Small intestine (tissue), 7 donors: ENCODE data around the gene GALNT18. TPM values are rescaled to one million over a fixed set of nuclear protein-coding genes. Genes with fewer than 3 reads are reported as not detected.
A peak's percentile ranks its signal among the peaks of the same experiment; 100 is the strongest.

Experiments used
- DNase-seq, 2 donors: peaks; one replicate each; pipeline versions ENCODE4 v3.0.0 to v3.0.0-alpha.2; 2013
- FAIRE-seq: peaks from 2 replicates; lab custom pipeline; 2012; peaks lifted over from hg19 to GRCh38; lab: Jason Lieb, UNC
- H3K27ac ChIP-seq, 3 donors: one replicate each; pipeline ENCODE4 v1.5.1; 2013; ENCODE audit warnings: low read length in 2 of 3, mild to moderate bottlenecking in 2 of 3, control low read depth in 1 of 3, inconsistent platforms in 1 of 3, low read depth in 1 of 3, moderate library complexity in 1 of 3
- H3K27me3 ChIP-seq, 3 donors: one replicate each; pipeline ENCODE4 v1.6.1; 2013; ENCODE audit warnings: low read length in 3 of 3, inconsistent platforms in 1 of 3; ENCODE audit not compliant: control insufficient read depth in 3 of 3, insufficient read depth in 3 of 3
- H3K36me3 ChIP-seq, 3 donors: one replicate each; pipeline ENCODE4 v1.6.1; 2013; ENCODE audit warnings: low read length in 3 of 3, inconsistent platforms in 1 of 3, low read depth in 1 of 3, mild to moderate bottlenecking in 1 of 3, moderate library complexity in 1 of 3; ENCODE audit not compliant: control insufficient read depth in 3 of 3, insufficient read depth in 2 of 3
- H3K4me1 ChIP-seq, 3 donors: one replicate each; pipeline ENCODE4 v1.6.1; 2013; ENCODE audit warnings: low read length in 2 of 3, inconsistent platforms in 1 of 3, low read depth in 1 of 3, mild to moderate bottlenecking in 1 of 3, moderate library complexity in 1 of 3; ENCODE audit not compliant: control insufficient read depth in 3 of 3, insufficient read depth in 2 of 3
- H3K4me3 ChIP-seq, 3 donors: one replicate each; pipeline ENCODE4 v1.5.1; 2013; ENCODE audit warnings: low read length in 3 of 3, control low read depth in 1 of 3, inconsistent platforms in 1 of 3, low read depth in 1 of 3, mild to moderate bottlenecking in 1 of 3, moderate library complexity in 1 of 3
- H3K9me3 ChIP-seq, 2 donors: one replicate each; pipeline ENCODE4 v1.6.1; 2013; ENCODE audit warnings: low read depth in 1 of 2, low read length in 1 of 2; ENCODE audit not compliant: control insufficient read depth in 2 of 2, insufficient read depth in 1 of 2
- WGBS, 3 donors: extraction: QIAGEN DNeasy Blood & Tissue Kit; methylation state at CpG; one replicate each; pipeline ENCODE4 v1.1.7; 2013; 5-methylcytosine and 5-hydroxymethylcytosine counted together
- polyA plus RNA-seq, 4 donors: library from polyadenylated mRNA; stranded (reverse) in 3 of 4; unstranded in 1 of 4; fragments of 200-250 nt in 3 of 4; fragments of 120-200 nt in 1 of 4; gene quantifications; one replicate each; pipeline versions ENCODE4 v1.2.1 to v1.2.3, GENCODE V29; 2013
- donor health status: healthy with polysubstance abuse.
- donor health status: control.
- donor health status: control.
- donor health status: Bipolar disorder and iron deficiency.
- donor health status: healthy.

GALNT18 gene
- polyA plus RNA-seq, 4 donors = 0.45 to 18.9 (median 1.5) TPM

DNA sequence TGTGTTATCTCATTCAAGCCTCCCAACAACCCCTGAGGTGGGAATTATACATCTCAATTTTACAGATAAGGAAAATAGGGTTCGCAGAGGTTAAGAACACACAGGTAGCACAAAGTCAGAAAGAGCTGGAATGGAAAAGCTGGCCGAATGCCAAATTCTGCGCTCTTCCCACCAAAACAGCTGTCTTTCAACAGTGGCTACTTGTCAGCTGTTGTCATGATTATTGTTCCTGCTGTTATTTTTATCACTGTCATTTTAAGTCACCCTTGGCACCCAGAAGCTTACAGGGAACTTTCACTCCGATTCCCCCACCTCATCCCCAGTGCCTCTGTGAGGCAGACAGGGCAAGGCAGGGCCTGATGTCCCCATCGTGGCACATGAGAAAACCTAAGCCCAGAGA lies 194.3 kb downstream of the GALNT18 start:
- no peaks in the 10 kb centered on the region for H3K4me1 ChIP-seq
- 33 to 57% (median 45%) methylated on average over 5 of the region's 5 CpGs for WGBS, 3 donors
- H3K9me3 ChIP-seq = no peaks in the 10 kb centered on the region
- no peaks in the 10 kb centered on the region for H3K27me3 ChIP-seq
- FAIRE-seq = no peak
- peak overlapping the region in 1 of 3 donors; percentile 36 for H3K27ac ChIP-seq
- H3K4me3 ChIP-seq = no peak overlapping the region
- no peak for DNase-seq
- H3K36me3 ChIP-seq = no peaks in the 10 kb centered on the region

DNA sequence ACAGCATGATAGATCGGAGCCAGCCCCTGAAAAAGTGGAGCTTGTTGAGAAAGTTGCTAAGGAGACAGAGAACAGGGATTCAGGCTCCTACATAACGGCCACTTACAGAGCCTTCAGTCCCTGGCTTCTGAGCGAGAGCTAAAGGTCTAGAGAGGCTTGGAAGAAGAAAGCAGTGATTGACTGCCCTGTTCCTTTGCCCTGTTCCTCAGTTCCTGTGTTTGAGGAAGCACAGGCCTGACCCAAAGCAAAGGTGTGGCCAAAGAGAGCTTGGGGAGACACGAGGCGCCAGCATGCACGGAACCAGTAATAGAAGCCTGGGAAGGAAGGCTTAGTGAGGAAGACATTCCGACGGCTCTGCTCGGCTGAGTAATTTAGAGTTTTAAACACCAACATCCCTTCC lies 194.7 kb downstream of the GALNT18 start:
- Histone ChIP-seq H3K27ac (peak overlapping the region in 1 of 3 donors; percentile 36), H3K27me3 (no peaks in the 10 kb centered on the region), H3K4me1 (no peaks in the 10 kb centered on the region), H3K4me3 (no peak overlapping the region), H3K36me3 (no peaks in the 10 kb centered on the region), H3K9me3 (no peaks in the 10 kb centered on the region)
- FAIRE-seq = no peak
- WGBS, 3 donors = 45 to 65% (median 55%) methylated on average over 9 of the region's 9 CpGs
- no peak for DNase-seq

DNA sequence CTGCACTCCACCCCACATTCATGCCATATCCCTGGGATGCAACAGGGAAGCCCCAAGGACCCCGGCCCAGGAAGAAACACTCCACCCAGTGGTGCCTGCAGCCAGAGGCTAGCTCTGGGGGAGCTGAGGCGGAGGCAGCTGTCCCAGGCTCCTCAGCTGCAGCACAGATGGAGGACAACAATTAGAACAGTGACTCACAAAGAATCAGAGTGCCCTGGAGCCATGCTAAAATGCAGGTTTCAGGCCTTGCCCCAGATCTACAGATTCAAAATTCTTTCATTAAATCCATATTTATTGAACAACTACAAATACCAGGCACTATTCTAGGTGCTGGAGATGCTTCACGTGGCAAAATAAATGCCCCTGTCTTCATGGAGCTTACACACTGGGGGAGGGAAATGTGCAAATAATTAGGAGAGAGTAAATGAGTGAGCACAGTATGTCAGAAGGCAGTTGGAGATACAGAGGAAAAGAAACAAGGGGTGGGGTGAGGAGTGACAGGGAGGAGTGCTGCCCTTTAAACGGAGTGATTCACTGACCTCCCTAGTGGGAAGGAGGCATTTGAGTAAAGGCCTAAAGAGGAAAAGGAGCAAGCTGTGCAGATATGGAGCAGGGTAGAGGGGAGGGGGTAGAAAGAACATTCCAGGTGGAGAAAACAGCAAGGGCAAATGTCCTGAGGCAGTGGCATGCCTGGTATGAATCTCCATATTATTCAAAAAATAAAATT lies 195.4 kb downstream of the GALNT18 start:
- H3K36me3 ChIP-seq = no peaks in the 10 kb centered on the region
- H3K4me3 ChIP-seq = no peak overlapping the region
- H3K9me3 ChIP-seq = no peaks in the 10 kb centered on the region
- no peak overlapping the region for H3K27ac ChIP-seq
- DNase-seq = peak in 1 of 2 donors; percentile 25
- 69 to 82% (median 72%) methylated on average over 4 of the region's 4 CpGs for WGBS, 3 donors
- FAIRE-seq = no peak
- no peaks in the 10 kb centered on the region for H3K4me1 ChIP-seq
- peaks cover 0 to 2% (median 0%) of the 10 kb centered on the region in 3 donors for H3K27me3 ChIP-seq

DNA sequence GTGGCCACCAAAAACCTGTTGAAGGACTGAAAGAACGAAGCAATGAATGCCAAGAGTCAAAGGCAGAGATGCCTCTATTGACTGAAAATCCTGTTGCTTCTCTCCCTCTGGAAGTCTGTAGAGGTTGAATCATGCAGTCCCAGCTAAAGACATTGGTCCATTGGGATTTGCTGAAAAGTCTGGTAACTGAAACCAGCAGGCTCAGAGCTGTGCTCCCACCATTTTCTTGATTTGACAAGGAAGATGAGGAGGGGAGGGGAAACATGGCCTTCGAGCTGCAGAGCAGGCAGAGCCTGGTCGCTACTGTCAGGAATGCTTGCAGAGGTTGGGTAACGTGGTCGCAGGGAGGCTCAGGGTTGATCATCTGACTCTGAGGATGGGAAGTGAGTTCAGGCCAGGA lies 196.0 kb downstream of the GALNT18 start:
- DNase-seq = no peak
- FAIRE-seq = no peak
- no peak overlapping the region for H3K4me3 ChIP-seq
- no peak overlapping the region for H3K27ac ChIP-seq
- no peaks in the 10 kb centered on the region for H3K36me3 ChIP-seq
- no peaks in the 10 kb centered on the region for H3K9me3 ChIP-seq
- peaks cover 0 to 5% (median 0%) of the 10 kb centered on the region in 3 donors for H3K27me3 ChIP-seq
- 78 to 89% (median 79%) methylated on average over 5 of the region's 5 CpGs for WGBS, 3 donors
- no peaks in the 10 kb centered on the region for H3K4me1 ChIP-seq

DNA sequence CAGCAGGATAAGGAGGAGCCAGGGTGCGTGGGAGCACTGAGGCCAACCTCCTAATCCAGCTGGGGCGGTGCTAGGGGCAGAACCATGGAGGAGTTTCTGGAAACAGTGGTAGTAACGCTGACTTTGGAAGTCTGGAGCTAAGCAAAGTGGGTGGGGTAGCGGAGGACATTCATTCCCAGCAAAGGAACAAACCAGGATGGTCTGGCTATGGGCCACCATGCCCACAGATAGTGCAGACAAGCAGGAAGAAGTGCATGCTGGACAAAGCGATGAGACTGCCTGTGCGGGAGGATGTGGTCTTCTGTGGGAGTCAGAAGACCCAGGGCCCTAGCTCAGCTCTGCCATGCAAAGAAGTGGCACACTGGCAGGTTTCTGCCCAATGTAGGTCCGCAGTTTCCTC lies 197.1 kb downstream of the GALNT18 start:
- Histone ChIP-seq H3K4me1 (no peaks in the 10 kb centered on the region), H3K27me3 (peaks cover 0 to 5% (median 0%) of the 10 kb centered on the region in 3 donors), H3K9me3 (no peaks in the 10 kb centered on the region), H3K27ac (no peak overlapping the region), H3K36me3 (no peaks in the 10 kb centered on the region), H3K4me3 (no peak overlapping the region)
- WGBS, 3 donors = 85 to 94% (median 92%) methylated on average over 7 of the region's 7 CpGs
- no peak for FAIRE-seq
- DNase-seq = no peak

DNA sequence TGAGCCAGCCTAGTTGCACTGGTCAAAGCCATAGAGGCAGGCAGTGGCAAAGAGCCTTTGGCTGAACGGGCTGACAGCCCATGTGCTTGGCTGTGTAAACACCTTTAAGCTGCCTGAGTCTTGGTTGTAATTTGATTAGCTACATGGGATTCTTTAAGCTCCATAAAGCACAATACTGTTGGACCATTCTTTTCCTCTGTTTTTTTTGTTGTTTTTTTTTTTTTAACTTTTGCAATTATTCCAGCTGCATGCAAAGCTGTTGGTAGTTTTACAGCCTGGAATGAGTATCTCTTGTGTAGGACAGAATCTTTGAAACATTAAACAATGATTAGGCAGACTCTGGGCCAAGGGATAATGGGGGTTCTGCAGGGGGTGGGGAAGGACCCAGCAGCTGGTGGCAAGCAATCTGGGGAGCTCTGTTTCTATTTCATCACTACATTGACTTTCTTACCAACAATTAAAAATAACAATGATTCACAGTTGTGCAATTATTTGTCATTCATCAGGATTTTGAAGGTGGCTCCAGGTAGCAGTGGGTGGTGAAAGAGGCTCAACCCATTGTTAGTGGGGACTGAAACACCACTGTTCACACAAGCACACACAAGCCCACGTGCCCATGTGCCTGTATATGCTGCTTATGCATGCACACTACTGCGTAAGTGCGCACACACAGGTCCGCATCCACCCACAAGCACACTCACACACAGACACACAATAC lies 199.2 kb downstream of the GALNT18 start:
- H3K4me3 ChIP-seq = no peak overlapping the region
- no peaks in the 10 kb centered on the region for H3K4me1 ChIP-seq
- no peak for DNase-seq
- H3K36me3 ChIP-seq = no peaks in the 10 kb centered on the region
- WGBS, 3 donors = 78 to 82% (median 81%) methylated on average over 5 of the region's 5 CpGs
- FAIRE-seq = no peak
- H3K27ac ChIP-seq = no peak overlapping the region
- H3K9me3 ChIP-seq = no peaks in the 10 kb centered on the region
- H3K27me3 ChIP-seq = peaks cover 0 to 5% (median 0%) of the 10 kb centered on the region in 3 donors

DNA sequence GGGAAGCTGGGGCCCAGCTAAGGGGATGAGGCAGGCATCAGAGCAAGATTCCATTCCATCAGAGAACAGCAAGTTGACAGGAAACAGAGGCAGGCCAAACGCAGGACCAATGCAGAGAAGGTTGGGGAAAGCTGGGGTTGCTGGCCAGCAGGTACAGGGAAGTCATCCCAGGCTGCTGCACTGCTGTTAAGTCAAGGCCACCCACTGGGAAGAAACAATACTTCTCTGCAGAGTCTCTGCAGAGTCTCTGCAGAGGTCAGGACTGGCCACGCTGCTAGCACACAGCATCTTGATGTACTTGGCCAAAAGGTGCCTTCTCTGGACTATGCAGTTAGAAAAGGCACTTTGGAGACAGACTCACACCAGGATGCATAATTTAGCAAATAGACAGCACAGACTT lies 200.3 kb downstream of the GALNT18 start:
- H3K4me3 ChIP-seq = no peak overlapping the region
- H3K27ac ChIP-seq = no peak overlapping the region
- peaks cover 0 to 5% (median 0%) of the 10 kb centered on the region in 3 donors for H3K27me3 ChIP-seq
- no peaks in the 10 kb centered on the region for H3K36me3 ChIP-seq
- FAIRE-seq (no peak), DNase-seq (no peak)
- WGBS, 3 donors = 46 to 59% (median 57%) methylated on average over 2 of the region's 2 CpGs
- H3K9me3 ChIP-seq = no peaks in the 10 kb centered on the region
- no peaks in the 10 kb centered on the region for H3K4me1 ChIP-seq

DNA sequence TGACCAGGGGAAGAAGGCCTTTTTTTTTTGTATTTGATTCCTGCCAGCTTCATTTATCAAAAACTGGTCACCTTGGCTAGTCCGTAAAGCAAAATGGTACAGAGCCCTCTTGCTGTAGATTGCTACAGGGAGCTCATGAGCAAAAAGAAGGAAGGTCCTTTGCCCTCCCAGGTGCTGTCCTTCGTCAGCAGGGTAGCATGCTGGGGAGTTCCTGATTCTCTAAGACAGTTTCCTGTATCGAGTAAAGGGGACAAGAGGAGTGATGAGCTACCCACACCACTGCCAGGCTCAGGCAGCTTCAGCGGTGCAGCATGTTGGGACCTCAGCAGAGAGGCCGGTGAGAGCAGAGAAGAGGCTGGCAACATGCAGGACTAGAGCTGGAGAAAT lies 200.9 kb downstream of the GALNT18 start:
- no peak overlapping the region for H3K27ac ChIP-seq
- peaks cover 0 to 5% (median 0%) of the 10 kb centered on the region in 3 donors for H3K27me3 ChIP-seq
- no peaks in the 10 kb centered on the region for H3K4me1 ChIP-seq
- WGBS, 3 donors = 67 to 78% (median 68%) methylated on average over 5 of the region's 5 CpGs
- H3K9me3 ChIP-seq = no peaks in the 10 kb centered on the region
- DNase-seq (no peak), FAIRE-seq (no peak)
- no peaks in the 10 kb centered on the region for H3K36me3 ChIP-seq
- H3K4me3 ChIP-seq = no peak overlapping the region
